GM21576 (cell line): ENCODE measurements around the gene PCMT1.
"Not testable (repeated sequence)": the region's sequence is repeated elsewhere in the genome, so short reads cannot be mapped to it uniquely, and the experiment has no call there.

Experiments used
- ATAC-seq: cut with Tn5 transposase; IDR thresholded peaks from one replicate; pipeline ENCODE4 v1.9.1; 2021; ENCODE audit warnings: mild to moderate bottlenecking, moderate library complexity; ENCODE audit not compliant: unreplicated experiment

PCMT1 gene

GRCh38 chr6:149749594-149750135 is at the start of gene PCMT1:
Gene PCMT1 (plus strand): TSS chr6:149749741. CDS start chr6:149749902, 161 bp downstream.
- peak; percentile 79 for ATAC-seq

- ATAC-seq, result no peak
These were observed 47.8 kb upstream of the PCMT1 start for GRCh38 chr6:149701714-149702113.

- ATAC-seq, result no peak
These were observed 37.8 kb upstream of the PCMT1 start for GRCh38 chr6:149711711-149712110.

- ATAC-seq, result no peak
These were observed 35.1 kb upstream of the PCMT1 start for GRCh38 chr6:149714442-149714841.

- no peak for ATAC-seq
These were observed 33.2 kb upstream of the PCMT1 start for GRCh38 chr6:149716181-149716963.

GRCh38 chr6:149717255-149717587 is 32.3 kb upstream of the PCMT1 start:
- ATAC-seq, result no peak

- ATAC-seq, result peak; percentile 84
These were observed 31.7 kb upstream of the PCMT1 start, which contains the start of gene LATS1 for GRCh38 chr6:149717588-149718458. Gene LATS1 (minus strand): TSS chr6:149718101. CDS start chr6:149702126, 15,975 bp downstream.

GRCh38 chr6:149719531-149719930 is 30.0 kb upstream of the PCMT1 start:
- no peak for ATAC-seq

- no peak for ATAC-seq
These were observed 26.3 kb upstream of the PCMT1 start for GRCh38 chr6:149723262-149723661.

- no peak for ATAC-seq
These were observed 25.6 kb upstream of the PCMT1 start for GRCh38 chr6:149723771-149724417.

- no peak for ATAC-seq
These were observed 23.8 kb upstream of the PCMT1 start for GRCh38 chr6:149725785-149726184.

GRCh38 chr6:149727793-149728498 is 21.6 kb upstream of the PCMT1 start:
- ATAC-seq, result no peak

- ATAC-seq, result no peak
These were observed 20.9 kb upstream of the PCMT1 start for GRCh38 chr6:149728499-149729234.

- ATAC-seq, result no peak
These were observed 19.7 kb upstream of the PCMT1 start for GRCh38 chr6:149729824-149730223.

GRCh38 chr6:149733089-149733720 is 16.3 kb upstream of the PCMT1 start:
- no peak for ATAC-seq

GRCh38 chr6:149734915-149735314 is 14.6 kb upstream of the PCMT1 start:
- no peak for ATAC-seq

GRCh38 chr6:149745252-149745651 is 4.3 kb upstream of the PCMT1 start:
- not testable (repeated sequence) for ATAC-seq

GRCh38 chr6:149746147-149746946 is 3.2 kb upstream of the PCMT1 start, which contains the start of gene NUP43:
Gene NUP43 (minus strand): TSS chr6:149746529. CDS start chr6:149746495, 34 bp downstream.
- peak; percentile 56 for ATAC-seq
